Keratinocyte (primary cell): ENCODE measurements around the gene ATPAF1. TPM values are rescaled to one million over a fixed set of nuclear protein-coding genes. Genes with fewer than 3 reads are reported as not detected.
"Not testable (repeated sequence)": the region's sequence is repeated elsewhere in the genome, so short reads cannot be mapped to it uniquely, and the experiment has no call there.

Source experiments
- DNase-seq: peaks from one replicate; pipeline ENCODE4 v3.0.0-alpha.2; 2011; ENCODE audit warnings: low read depth, missing footprints, low spot score
- FAIRE-seq: peaks from 2 replicates; lab custom pipeline; 2011; peaks lifted over from hg19 to GRCh38; lab: Jason Lieb, UNC
- H2AFZ ChIP-seq: 2 replicates; pipeline ENCODE4 v1.6.0; 2012; ENCODE audit warnings: low read length, control low read depth, inconsistent platforms; ENCODE audit not compliant: control insufficient read depth
- H3K27ac ChIP-seq: 2 replicates; pipeline ENCODE4 v1.5.1; 2011; ENCODE audit warnings: low read length; ENCODE audit not compliant: control insufficient read depth, insufficient read depth
- H3K27me3 ChIP-seq: 3 replicates; pipeline ENCODE4 v1.6.0; 2011; ENCODE audit warnings: low read length; ENCODE audit not compliant: control insufficient read depth, insufficient read depth; ENCODE audit errors: extremely low read depth
- H3K36me3 ChIP-seq, 2 experiments: 2 replicates in 1 of 2; 3 replicates in 1 of 2; pipeline ENCODE4 v1.5.1; 2011; ENCODE audit warnings: low read length in 2 of 2, mild to moderate bottlenecking in 1 of 2; ENCODE audit not compliant: control insufficient read depth in 2 of 2, insufficient read depth in 2 of 2; ENCODE audit errors: extremely low read depth in 1 of 2
- H3K4me1 ChIP-seq: 3 replicates; pipeline ENCODE4 v1.5.1; 2011; ENCODE audit warnings: low read length; ENCODE audit not compliant: control insufficient read depth, insufficient read depth; ENCODE audit errors: extremely low read depth
- H3K4me2 ChIP-seq: 3 replicates; pipeline ENCODE4 v1.6.0; 2011; ENCODE audit warnings: low read depth, low read length; ENCODE audit not compliant: control insufficient read depth, insufficient read depth; ENCODE audit errors: extremely low read depth
- H3K4me3 ChIP-seq, 3 experiments: fragments of 200-600 bp in 1 of 3; sonication (generic) in 1 of 3; 2 replicates in 2 of 3; 3 replicates in 1 of 3; pipeline ENCODE4 v1.5.1; 2011 to 2016; ENCODE audit warnings: low read length in 3 of 3, mild to moderate bottlenecking in 3 of 3, control low read depth in 2 of 3, inconsistent platforms in 1 of 3, low read depth in 1 of 3, mixed read lengths in 1 of 3, mixed run types in 1 of 3, moderate library complexity in 1 of 3; ENCODE audit not compliant: control insufficient read depth in 2 of 3, insufficient read depth in 2 of 3; ENCODE audit errors: extremely low read depth in 1 of 3
- H3K79me2 ChIP-seq: 2 replicates; pipeline ENCODE4 v1.6.0; 2012; ENCODE audit warnings: low read length; ENCODE audit not compliant: control insufficient read depth, insufficient read depth
- H3K9ac ChIP-seq: 3 replicates; pipeline ENCODE4 v1.6.0; 2011; ENCODE audit warnings: low read length; ENCODE audit not compliant: control insufficient read depth, insufficient read depth; ENCODE audit errors: extremely low read depth
- H3K9me1 ChIP-seq: 3 replicates; pipeline ENCODE4 v1.6.0; 2011; ENCODE audit warnings: low read length; ENCODE audit not compliant: control insufficient read depth, insufficient read depth; ENCODE audit errors: extremely low read depth
- H3K9me3 ChIP-seq: 2 replicates; pipeline ENCODE4 v1.5.1; 2012; ENCODE audit warnings: low read depth, low read length; ENCODE audit not compliant: control insufficient read depth
- H4K20me1 ChIP-seq: 3 replicates; pipeline ENCODE4 v1.6.0; 2011; ENCODE audit warnings: low read length; ENCODE audit not compliant: control insufficient read depth, insufficient read depth; ENCODE audit errors: extremely low read depth
- CTCF ChIP-seq, 3 experiments: IDR thresholded peaks in 1 of 3; conservative IDR thresholded peaks in 1 of 3; optimal IDR thresholded peaks in 1 of 3; 2 replicates in 2 of 3; 3 replicates in 1 of 3; pipeline versions ENCODE3 to v1.5.1; 2011; ENCODE audit warnings: low read length in 3 of 3, mild to moderate bottlenecking in 3 of 3, moderate library complexity in 2 of 3, control low read depth in 1 of 3, inconsistent platforms in 1 of 3; ENCODE audit not compliant: insufficient read depth in 2 of 3; ENCODE audit errors: extremely low read depth in 1 of 3
- EZH2 ChIP-seq: IDR thresholded peaks from one replicate; pipeline ENCODE4 v1.6.1; 2012; ENCODE audit warnings: inconsistent platforms, mild to moderate bottlenecking, low read length, moderate library complexity
- dilution Hi-C: fragments of 300-500 bp; cut with MboI; formaldehyde crosslinking; loops from one replicate; pipeline ENCODE4 v1.7.0; 2020; ENCODE audit warnings: low sequenced_read_pairs; ENCODE audit not compliant: extremely low pct_ligation_motif_present
- polyA plus RNA-seq, 5 experiments: library from polyadenylated mRNA; depleted of rRNA in 3 of 5; stranded (reverse) in 3 of 5; stranded (forward) in 1 of 5; unstranded in 1 of 5; fragments of >200 nt; gene quantifications; 1 replicate in 1 of 5; 2 replicates in 3 of 5; 3 replicates in 1 of 5; pipeline versions ENCODE4 v1.2.1 to v1.2.3, GENCODE V29; 2011 to 2012; ENCODE audit warnings: missing spikeins in 2 of 5, low read depth in 1 of 5, low replicate concordance in 1 of 5

The ATPAF1 gene
- polyA plus RNA-seq, 1 donor (not counting 4 experiments of a cell fraction or from before 2014, with no cell fraction given), result 55.6 TPM

GRCh38 chr1:46652321-46653100, 15.7 kb downstream of the ATPAF1 start:
- Histone ChIP-seq H3K36me3 (peaks cover 10 to 12% of the 10 kb centered on the region in 2 experiments), H2AFZ (no peak overlapping the region), H3K9me1 (no peaks in the 10 kb centered on the region), H3K9me3 (no peaks in the 10 kb centered on the region), H3K79me2 (no peaks in the 10 kb centered on the region), H3K4me2 (no peak overlapping the region), H4K20me1 (no peaks in the 10 kb centered on the region), H3K27ac (no peak overlapping the region), H3K4me1 (no peaks in the 10 kb centered on the region), H3K9ac (no peak overlapping the region), H3K27me3 (no peaks in the 10 kb centered on the region), H3K4me3 (no peak overlapping the region)
- no peak for DNase-seq
- no peak for FAIRE-seq
- no peak for TF ChIP-seq CTCF (optimal IDR thresholded peaks at IDR 0.05 in 1 of 3, IDR thresholded peaks at IDR 0.05 in 1 of 3, conservative IDR thresholded peaks at IDR 0.05 in 1 of 3; ENCODE audit: extremely low read depth in 1 of 3, insufficient read depth in 2 of 3, low read length in 3 of 3)
- TF ChIP-seq EZH2, result no peak
- dilution Hi-C loops, result no loop called here

GRCh38 chr1:46651152-46651551, 17.0 kb downstream of the ATPAF1 start:
- FAIRE-seq, DNase-seq: not testable (repeated sequence)
- peaks cover 8 to 17% of the 10 kb centered on the region in 2 experiments for H3K36me3 ChIP-seq

More at GRCh38 chr1:46651152-46651551, 17.0 kb downstream of the ATPAF1 start:
- H4K20me1 ChIP-seq, dilution Hi-C loops, H3K9me3 ChIP-seq, H2AFZ ChIP-seq, H3K4me2 ChIP-seq, H3K27me3 ChIP-seq, H3K79me2 ChIP-seq, H3K9ac ChIP-seq, H3K4me3 ChIP-seq, H3K4me1 ChIP-seq, H3K9me1 ChIP-seq, H3K27ac ChIP-seq: not testable (repeated sequence)
